H9 (cell line): ENCODE measurements around the gene TMEM191C. TPM values are rescaled to one million over a fixed set of nuclear protein-coding genes. Genes with fewer than 3 reads are reported as not detected.

Experiments used
- DNase-seq: peaks from one replicate; pipeline ENCODE4 v3.0.0-alpha.2; 2017
- H2AFZ ChIP-seq: one replicate; pipeline ENCODE4 v1.6.1; 2013; ENCODE audit warnings: mild to moderate bottlenecking, low read length, control low read depth, moderate library complexity
- H2AK5ac ChIP-seq: 2 replicates; pipeline ENCODE4 v1.6.1; 2013; ENCODE audit warnings: low read length, control low read depth, mixed read lengths; ENCODE audit not compliant: insufficient read length
- H2BK120ac ChIP-seq: one replicate; pipeline ENCODE4 v1.6.1; 2013; ENCODE audit warnings: low read depth, mild to moderate bottlenecking, low read length, control low read depth, inconsistent platforms; ENCODE audit not compliant: poor library complexity, severe bottlenecking
- H2BK12ac ChIP-seq: 2 replicates; pipeline ENCODE4 v1.6.1; 2013; ENCODE audit warnings: low read length, control low read depth, mixed read lengths, low read depth; ENCODE audit not compliant: insufficient read length
- H2BK15ac ChIP-seq: 2 replicates; pipeline ENCODE4 v1.6.1; 2013; ENCODE audit warnings: low read depth, low read length, control low read depth
- H2BK20ac ChIP-seq: one replicate; pipeline ENCODE4 v1.6.1; 2013; ENCODE audit warnings: low read depth, mild to moderate bottlenecking, low read length, control low read depth, inconsistent platforms; ENCODE audit not compliant: poor library complexity, severe bottlenecking
- H2BK5ac ChIP-seq: 2 replicates; pipeline ENCODE4 v1.6.1; 2013; ENCODE audit warnings: low read length, control low read depth, mixed read lengths; ENCODE audit not compliant: insufficient read length
- H3K14ac ChIP-seq: 2 replicates; pipeline ENCODE4 v1.6.1; 2013; ENCODE audit warnings: low read length, control low read depth; ENCODE audit not compliant: insufficient read depth
- H3K18ac ChIP-seq: 2 replicates; pipeline ENCODE4 v1.6.1; 2013; ENCODE audit warnings: low read depth, mild to moderate bottlenecking, mixed read lengths, low read length, control low read depth; ENCODE audit not compliant: insufficient read length
- H3K23ac ChIP-seq: 2 replicates; pipeline ENCODE4 v1.6.1; 2013; ENCODE audit warnings: low read length, control low read depth, mixed read lengths, low read depth; ENCODE audit not compliant: insufficient read length
- H3K23me2 ChIP-seq: 2 replicates; pipeline ENCODE4 v1.6.1; 2013; ENCODE audit warnings: low read depth, mild to moderate bottlenecking, mixed read lengths, low read length, control low read depth; ENCODE audit not compliant: insufficient read length, poor library complexity, severe bottlenecking
- H3K27ac ChIP-seq: 2 replicates; pipeline ENCODE4 v1.5.1; 2013; ENCODE audit warnings: low read length, control low read depth, mixed read lengths, low read depth; ENCODE audit not compliant: insufficient read length
- H3K27me3 ChIP-seq: 2 replicates; pipeline ENCODE4 v1.6.1; 2013; ENCODE audit warnings: low read length, control low read depth, inconsistent platforms; ENCODE audit not compliant: insufficient read depth
- H3K4ac ChIP-seq: 2 replicates; pipeline ENCODE4 v1.6.1; 2013; ENCODE audit warnings: low read depth, mild to moderate bottlenecking, control low read depth, inconsistent platforms, low read length, moderate library complexity
- H3K4me1 ChIP-seq: 2 replicates; pipeline ENCODE4 v1.6.1; 2013; ENCODE audit warnings: low read length, control low read depth, inconsistent platforms; ENCODE audit not compliant: insufficient read depth
- H3K4me2 ChIP-seq: 2 replicates; pipeline ENCODE4 v1.6.1; 2013; ENCODE audit warnings: low read length, control low read depth, mixed read lengths; ENCODE audit not compliant: insufficient read length, insufficient read depth
- H3K56ac ChIP-seq: 2 replicates; pipeline ENCODE4 v1.6.1; 2013; ENCODE audit warnings: low read depth, mild to moderate bottlenecking, mixed read lengths, low read length, control low read depth; ENCODE audit not compliant: insufficient read length
- H3K79me1 ChIP-seq: 2 replicates; pipeline ENCODE4 v1.6.1; 2013; ENCODE audit warnings: low read depth, mild to moderate bottlenecking, moderate library complexity, low read length, control low read depth, inconsistent platforms; ENCODE audit not compliant: insufficient read depth, poor library complexity, severe bottlenecking
- H3K79me2 ChIP-seq: 2 replicates; pipeline ENCODE4 v1.6.1; 2013; ENCODE audit warnings: low read length, control low read depth, inconsistent platforms; ENCODE audit not compliant: insufficient read depth
- H3K9ac ChIP-seq: 2 replicates; pipeline ENCODE4 v1.6.1; 2013; ENCODE audit warnings: low read length, control low read depth, mixed read lengths; ENCODE audit not compliant: insufficient read length; ENCODE audit errors: extremely low read depth
- H3K9me3 ChIP-seq: one replicate; pipeline ENCODE4 v1.6.1; 2013; ENCODE audit warnings: low read depth, low read length, inconsistent platforms; ENCODE audit not compliant: control insufficient read depth
- H3T11ph ChIP-seq: one replicate; pipeline ENCODE4 v1.6.1; 2013; ENCODE audit warnings: mild to moderate bottlenecking, low read length, control low read depth, inconsistent platforms
- H4K20me1 ChIP-seq: one replicate; pipeline ENCODE4 v1.6.1; 2013; ENCODE audit not compliant: control insufficient read depth, insufficient read length, insufficient read depth
- H4K5ac ChIP-seq: 2 replicates; pipeline ENCODE4 v1.6.1; 2013; ENCODE audit warnings: low read depth, mild to moderate bottlenecking, mixed read lengths, low read length, control low read depth; ENCODE audit not compliant: insufficient read length
- H4K8ac ChIP-seq: replicated peaks from 2 replicates; pipeline ENCODE4 v1.6.1; 2013; ENCODE audit warnings: low read length, control low read depth, mixed read lengths, low read depth; ENCODE audit not compliant: insufficient read length
- H4K91ac ChIP-seq: 2 replicates; pipeline ENCODE4 v1.6.1; 2013; ENCODE audit warnings: low read depth, mild to moderate bottlenecking, moderate library complexity, mixed read lengths, low read length, control low read depth; ENCODE audit not compliant: insufficient read length
- H3K27ac Mint-ChIP-seq, 3 experiments: 2 replicates in 2 of 3; 3 replicates in 1 of 3; pipeline ENCODE4 v1.8.0; 2020 to 2021; ENCODE audit warnings: mixed read lengths in 3 of 3, mild to moderate bottlenecking in 1 of 3, moderate library complexity in 1 of 3
- H3K27me3 Mint-ChIP-seq: 2 replicates; pipeline ENCODE4 v1.8.0; 2021; ENCODE audit warnings: low read depth, mild to moderate bottlenecking, moderate library complexity, mixed read lengths
- H3K36me3 Mint-ChIP-seq, 3 experiments: 2 replicates in 2 of 3; 3 replicates in 1 of 3; pipeline ENCODE4 v1.8.0; 2020 to 2021; ENCODE audit warnings: low read depth in 3 of 3, mixed read lengths in 3 of 3; ENCODE audit not compliant: insufficient read depth in 1 of 3
- H3K4me1 Mint-ChIP-seq, 2 experiments: 2 replicates each; pipeline ENCODE4 v1.8.0; 2020; ENCODE audit warnings: mixed read lengths in 2 of 2
- H3K4me3 Mint-ChIP-seq, 2 experiments: 2 replicates in 1 of 2; 3 replicates in 1 of 2; pipeline ENCODE4 v1.8.0; 2020 to 2021; ENCODE audit warnings: mild to moderate bottlenecking in 2 of 2, mixed read lengths in 2 of 2, moderate library complexity in 1 of 2
- H3K9me3 Mint-ChIP-seq, 2 experiments: 2 replicates in 1 of 2; 3 replicates in 1 of 2; pipeline ENCODE4 v1.8.0; 2020; ENCODE audit warnings: mild to moderate bottlenecking in 2 of 2, mixed read lengths in 2 of 2, moderate library complexity in 1 of 2
- WGBS: extraction: QIAGEN DNeasy Blood & Tissue Kit; methylation state at CpG from one replicate; pipeline ENCODE4 v1.1.7; 2013; ENCODE audit warnings: missing lambda C conversion rate, low lambda C conversion rate, mixed read lengths; ENCODE audit not compliant: insufficient read length; ENCODE audit errors: extremely low coverage; 5-methylcytosine and 5-hydroxymethylcytosine counted together
- total RNA-seq: library from RNA; stranded (reverse); gene quantifications from 2 replicates; pipeline ENCODE4 v1.2.1, GENCODE V29; 2021
- TF ChIP-seq, protein P1 (sequence below): fragments of 200-600 bp; sonication (generic); conservative IDR thresholded peaks from 3 replicates; pipeline ENCODE4 v1.8.0; 2021; ENCODE audit warnings: antibody characterized with exemption, mild to moderate bottlenecking

The TMEM191C gene
- total RNA-seq, 1 experiment from 2014 or later, result 4.2 TPM

DNA sequence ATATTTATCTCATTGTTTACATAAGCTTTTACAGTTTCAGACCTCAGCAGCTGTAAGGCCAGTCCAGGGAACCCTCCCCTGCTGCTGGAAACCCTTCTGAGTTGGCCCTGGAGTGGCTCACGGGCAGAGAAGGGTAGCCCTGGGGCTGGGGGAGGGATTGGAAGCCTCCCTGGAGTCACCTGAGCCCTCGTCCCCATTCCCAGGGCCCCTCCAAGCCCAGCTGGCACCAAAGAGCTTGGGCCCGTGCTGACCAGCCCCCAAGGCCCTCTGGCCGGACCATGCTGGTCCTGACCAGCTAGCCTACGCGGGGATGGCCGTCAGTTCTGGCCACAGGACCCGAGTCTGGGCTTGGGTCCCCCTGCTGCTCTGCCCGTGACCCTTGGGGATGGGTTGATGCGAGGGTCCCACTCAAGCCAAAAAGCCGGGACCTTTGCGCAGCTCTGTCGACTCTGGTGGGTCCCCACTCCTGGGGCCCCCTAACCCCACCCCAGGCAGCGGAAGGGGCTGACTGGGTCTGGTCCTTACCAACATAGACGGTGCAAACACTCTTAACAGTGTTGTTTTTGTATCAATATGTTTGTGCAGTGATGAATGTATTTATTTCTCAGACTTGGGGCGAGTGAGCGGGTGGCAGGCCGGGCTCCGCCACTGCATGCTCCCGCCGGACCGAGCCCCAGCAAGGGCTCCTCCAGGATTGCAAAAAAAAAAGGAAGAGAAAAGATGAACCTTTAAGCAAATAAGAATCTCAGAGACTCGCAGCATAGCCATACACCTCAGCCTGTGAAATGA is 17.5 kb upstream of the TMEM191C start:
- Histone ChIP-seq H2BK5ac (no peak overlapping the region), H2BK12ac (no peak overlapping the region), H2BK20ac (no peak overlapping the region), H3K9ac (no peak overlapping the region), H2AFZ (no peak overlapping the region), H2BK15ac (no peak overlapping the region), H3K23me2 (no peaks in the 10 kb centered on the region), H4K91ac (no peak overlapping the region), H2AK5ac (no peak overlapping the region), H3K9me3 (no peaks in the 10 kb centered on the region), H3K4ac (no peak overlapping the region), H3K79me1 (peaks cover 5% of the 10 kb centered on the region), H4K5ac (no peak overlapping the region), H3K79me2 (no peaks in the 10 kb centered on the region), H2BK120ac (no peak overlapping the region), H3K4me1 (no peaks in the 10 kb centered on the region), H3K4me2 (no peak overlapping the region), H3K27ac (no peak overlapping the region), H4K20me1 (no peaks in the 10 kb centered on the region), H3K23ac (no peak overlapping the region), H3K18ac (no peak overlapping the region), H3K14ac (no peak overlapping the region; the same call in 1 of the 2 replicates), H3K27me3 (no peaks in the 10 kb centered on the region), H3K56ac (no peak overlapping the region), H3T11ph (no peak overlapping the region), H4K8ac (no peak overlapping the region)
- TF ChIP-seq, protein P1, sequence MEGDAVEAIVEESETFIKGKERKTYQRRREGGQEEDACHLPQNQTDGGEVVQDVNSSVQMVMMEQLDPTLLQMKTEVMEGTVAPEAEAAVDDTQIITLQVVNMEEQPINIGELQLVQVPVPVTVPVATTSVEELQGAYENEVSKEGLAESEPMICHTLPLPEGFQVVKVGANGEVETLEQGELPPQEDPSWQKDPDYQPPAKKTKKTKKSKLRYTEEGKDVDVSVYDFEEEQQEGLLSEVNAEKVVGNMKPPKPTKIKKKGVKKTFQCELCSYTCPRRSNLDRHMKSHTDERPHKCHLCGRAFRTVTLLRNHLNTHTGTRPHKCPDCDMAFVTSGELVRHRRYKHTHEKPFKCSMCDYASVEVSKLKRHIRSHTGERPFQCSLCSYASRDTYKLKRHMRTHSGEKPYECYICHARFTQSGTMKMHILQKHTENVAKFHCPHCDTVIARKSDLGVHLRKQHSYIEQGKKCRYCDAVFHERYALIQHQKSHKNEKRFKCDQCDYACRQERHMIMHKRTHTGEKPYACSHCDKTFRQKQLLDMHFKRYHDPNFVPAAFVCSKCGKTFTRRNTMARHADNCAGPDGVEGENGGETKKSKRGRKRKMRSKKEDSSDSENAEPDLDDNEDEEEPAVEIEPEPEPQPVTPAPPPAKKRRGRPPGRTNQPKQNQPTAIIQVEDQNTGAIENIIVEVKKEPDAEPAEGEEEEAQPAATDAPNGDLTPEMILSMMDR, result no peak
- DNase-seq, result peak; percentile 21
- peaks cover 3 to 29% (median 20%) of the 10 kb centered on the region in 3 experiments; a peak in 6 of 7 replicates for H3K36me3 Mint-ChIP-seq
- peak overlapping the region in 1 of 3 experiments; percentile 40; a peak in 1 of 7 replicates for H3K27ac Mint-ChIP-seq
- WGBS, result no CpG with 5 or more reads among the region's 23 CpGs
- H3K27me3 Mint-ChIP-seq, result no peaks in the 10 kb centered on the region
- H3K4me3 Mint-ChIP-seq, result peak overlapping the region in 1 of 2 experiments; percentile 48; a peak in 1 of 5 replicates
- H3K4me1 Mint-ChIP-seq, result peaks cover 11 to 29% of the 10 kb centered on the region in 2 experiments
- H3K9me3 Mint-ChIP-seq, result no peaks in the 10 kb centered on the region
